Activated naive CD4-positive, alpha-beta T cell treated with anti-CD3 and anti-CD28 coated beads, Interleukin-2, amount 10 ng/mL, durations not matched to agents 7 days and 5 days (primary cell): ENCODE measurements around the gene IL17C.

ENCODE experiments used
- CTCF ChIA-PET: fragments of 350-600 bp; sonication (Branson Sonifier 250); formaldehyde crosslinking; loops from one replicate; lab custom pipeline; 2021; ENCODE audit warnings: antibody characterized with exemption; lab: Charles Lee
- DNase-seq: peaks from one replicate; pipeline ENCODE4 v3.0.0-alpha.2; 2020
- H3K27ac Mint-ChIP-seq: one replicate; pipeline ENCODE4 v1.8.0; 2021; ENCODE audit warnings: mild to moderate bottlenecking, moderate library complexity, mixed read lengths
- H3K27me3 Mint-ChIP-seq: one replicate; pipeline ENCODE4 v1.8.0; 2021; ENCODE audit warnings: mild to moderate bottlenecking, mixed read lengths
- H3K36me3 Mint-ChIP-seq: one replicate; pipeline ENCODE4 v1.8.0; 2021; ENCODE audit warnings: mixed read lengths
- H3K4me1 Mint-ChIP-seq: one replicate; pipeline ENCODE4 v1.8.0; 2021; ENCODE audit warnings: mixed read lengths
- H3K4me3 Mint-ChIP-seq: one replicate; pipeline ENCODE4 v1.8.0; 2021; ENCODE audit warnings: mild to moderate bottlenecking, moderate library complexity, mixed read lengths
- H3K9me3 Mint-ChIP-seq: one replicate; pipeline ENCODE4 v1.8.0; 2021; ENCODE audit warnings: mixed read lengths

IL17C gene

DNA sequence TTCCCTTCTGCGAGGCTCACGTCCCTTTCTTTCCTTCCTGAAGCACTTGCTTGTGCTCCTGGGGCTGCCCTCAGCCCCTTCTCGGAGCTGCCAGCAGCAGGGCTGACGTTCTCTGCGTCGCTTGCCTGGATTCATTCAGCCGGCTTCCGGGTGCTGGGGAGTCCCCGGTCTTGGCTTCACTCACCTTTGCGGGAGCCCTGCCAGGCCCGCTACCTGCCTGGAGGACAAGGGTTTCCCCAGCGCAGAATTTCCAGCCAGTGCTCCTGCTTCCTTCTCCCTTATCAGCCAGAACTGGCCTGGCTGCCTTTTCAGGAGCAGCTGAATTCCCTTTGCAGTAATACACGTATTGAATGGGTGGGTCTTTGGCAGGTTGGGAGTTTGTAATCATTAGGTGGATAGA is 22.1 kb upstream of the IL17C start:
- peak overlapping the region; percentile 9 for H3K27ac Mint-ChIP-seq
- H3K4me3 Mint-ChIP-seq, result no peak overlapping the region
- CTCF ChIA-PET, result no interaction called here

DNA sequence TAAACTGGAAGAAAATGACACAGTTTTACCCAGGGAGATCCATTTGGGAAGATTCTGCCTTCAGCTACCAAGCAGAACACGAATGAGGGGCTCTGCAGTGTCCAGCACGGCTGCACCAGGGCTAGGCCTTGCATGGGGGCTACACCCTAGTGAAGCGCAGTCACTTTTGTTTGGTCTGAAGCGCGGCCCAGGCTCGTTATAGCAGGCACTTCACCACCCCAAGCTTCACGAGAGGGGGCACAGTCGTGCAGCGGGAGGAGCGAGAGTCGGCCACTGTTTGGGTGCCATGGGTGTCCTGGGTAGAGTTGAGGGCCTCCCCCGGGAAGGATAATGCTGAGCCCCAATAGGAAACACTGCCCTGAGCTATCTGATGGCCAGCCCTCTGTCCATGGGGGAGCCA is 21.6 kb upstream of the IL17C start:
- Mint-ChIP-seq H3K36me3 (peaks cover 32% of the 10 kb centered on the region), H3K27me3 (no peaks in the 10 kb centered on the region), H3K9me3 (no peaks in the 10 kb centered on the region), H3K27ac (peak overlapping the region; percentile 9), H3K4me3 (no peak overlapping the region), H3K4me1 (peaks cover 24% of the 10 kb centered on the region)
- no peak for DNase-seq
- CTCF ChIA-PET, result no interaction called here

More for the DNA sequence above, 22.1 kb upstream of the IL17C start:
- no peak for DNase-seq
- Mint-ChIP-seq H3K27me3 (no peaks in the 10 kb centered on the region), H3K4me1 (peaks cover 24% of the 10 kb centered on the region), H3K9me3 (no peaks in the 10 kb centered on the region), H3K36me3 (peaks cover 32% of the 10 kb centered on the region)

DNA sequence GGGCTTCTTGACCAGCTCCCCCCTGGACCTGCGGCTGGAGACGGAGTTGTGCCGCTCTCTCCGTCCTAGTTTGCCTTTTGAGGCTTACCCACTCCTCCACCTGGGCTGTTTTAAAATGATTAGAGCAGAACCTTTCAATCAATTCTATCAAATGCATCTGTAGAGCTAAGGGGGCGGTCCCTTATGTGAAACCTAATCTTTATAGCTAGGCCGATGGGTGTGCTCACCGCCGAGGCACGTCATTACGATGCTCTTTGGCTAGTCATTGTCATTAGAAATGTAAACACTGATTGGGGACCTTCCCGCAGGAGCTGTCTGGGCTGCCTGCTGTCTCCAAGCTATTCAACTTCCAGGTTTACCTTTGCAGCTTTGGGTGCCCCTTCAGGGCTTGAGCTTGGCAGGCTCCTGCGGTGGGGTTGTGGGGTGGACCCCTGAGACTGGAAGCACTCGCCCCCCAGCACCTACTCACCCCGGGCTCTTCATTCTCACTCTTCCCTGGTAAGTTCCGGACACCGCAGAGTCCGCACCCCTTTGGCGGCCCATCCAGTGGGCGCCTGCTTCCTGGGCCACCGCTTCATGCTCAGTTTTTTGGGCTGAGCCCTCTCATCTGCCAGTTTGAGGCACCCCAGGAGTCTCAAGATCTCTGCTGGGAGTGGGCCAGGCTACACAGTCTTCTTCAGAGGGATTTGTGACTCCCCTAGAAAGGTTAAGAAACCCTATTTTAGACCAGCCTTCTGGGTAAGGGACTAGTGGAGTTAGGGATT is 20.9 kb upstream of the IL17C start:
- CTCF ChIA-PET, result no interaction called here
- peaks cover 34% of the 10 kb centered on the region for H3K36me3 Mint-ChIP-seq

DNA sequence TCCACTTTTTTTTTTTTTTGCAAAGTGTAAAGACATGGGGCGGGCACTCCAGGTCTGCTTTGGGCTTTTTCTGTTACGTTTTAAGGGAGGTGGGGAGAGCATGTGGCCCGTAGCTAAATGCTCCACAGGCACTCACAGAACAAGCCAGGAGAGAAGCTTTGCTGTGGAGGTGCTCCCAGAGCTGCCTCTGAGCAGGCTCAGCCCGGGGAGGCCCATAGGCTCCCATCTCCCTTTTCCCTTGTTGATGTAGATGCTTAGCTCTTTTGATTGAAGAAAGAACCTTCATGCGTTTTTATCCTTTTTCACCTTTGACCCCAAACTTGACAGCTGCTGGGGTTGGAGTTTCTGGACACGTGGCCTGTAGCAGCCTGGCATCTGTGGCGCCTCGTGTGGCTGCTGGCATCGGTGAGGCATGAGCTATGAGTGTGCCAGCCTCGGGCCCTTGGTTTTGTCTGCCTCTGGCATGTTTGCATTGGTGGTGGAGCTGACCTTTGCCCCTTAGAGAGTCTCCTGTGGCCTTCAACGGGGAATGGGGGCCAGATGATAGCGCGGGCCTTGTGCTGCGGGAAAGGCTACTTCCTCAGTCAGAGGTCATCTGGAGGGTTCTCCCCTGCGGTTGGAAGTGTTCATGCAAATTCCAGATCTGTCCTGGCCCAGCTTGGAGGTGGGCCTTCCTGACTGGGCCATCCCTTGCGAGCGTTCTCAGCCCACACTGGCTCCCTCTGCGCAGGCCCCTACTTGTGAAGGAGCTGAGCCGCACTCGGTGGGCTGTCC is 20.0 kb upstream of the IL17C start:
- no peaks in the 10 kb centered on the region for H3K27me3 Mint-ChIP-seq
- no peak overlapping the region for H3K4me3 Mint-ChIP-seq
- peak overlapping the region; percentile 89 for H3K27ac Mint-ChIP-seq
- H3K4me1 Mint-ChIP-seq, result peaks cover 24% of the 10 kb centered on the region
- CTCF ChIA-PET, result interaction anchor here (0.7 kb wide), 1 partner anchor 249 kb away, joined by 3 read pairs; no protein-coding TSS in a partner anchor
- H3K36me3 Mint-ChIP-seq, result peaks cover 36% of the 10 kb centered on the region
- no peak for DNase-seq
- no peaks in the 10 kb centered on the region for H3K9me3 Mint-ChIP-seq

More for the DNA sequence above, 20.9 kb upstream of the IL17C start:
- H3K9me3 Mint-ChIP-seq, result no peaks in the 10 kb centered on the region
- H3K27me3 Mint-ChIP-seq, result no peaks in the 10 kb centered on the region
- no peak overlapping the region for H3K4me3 Mint-ChIP-seq
- DNase-seq, result no peak
- peak overlapping the region; percentile 29 for H3K27ac Mint-ChIP-seq
- peaks cover 24% of the 10 kb centered on the region for H3K4me1 Mint-ChIP-seq

DNA sequence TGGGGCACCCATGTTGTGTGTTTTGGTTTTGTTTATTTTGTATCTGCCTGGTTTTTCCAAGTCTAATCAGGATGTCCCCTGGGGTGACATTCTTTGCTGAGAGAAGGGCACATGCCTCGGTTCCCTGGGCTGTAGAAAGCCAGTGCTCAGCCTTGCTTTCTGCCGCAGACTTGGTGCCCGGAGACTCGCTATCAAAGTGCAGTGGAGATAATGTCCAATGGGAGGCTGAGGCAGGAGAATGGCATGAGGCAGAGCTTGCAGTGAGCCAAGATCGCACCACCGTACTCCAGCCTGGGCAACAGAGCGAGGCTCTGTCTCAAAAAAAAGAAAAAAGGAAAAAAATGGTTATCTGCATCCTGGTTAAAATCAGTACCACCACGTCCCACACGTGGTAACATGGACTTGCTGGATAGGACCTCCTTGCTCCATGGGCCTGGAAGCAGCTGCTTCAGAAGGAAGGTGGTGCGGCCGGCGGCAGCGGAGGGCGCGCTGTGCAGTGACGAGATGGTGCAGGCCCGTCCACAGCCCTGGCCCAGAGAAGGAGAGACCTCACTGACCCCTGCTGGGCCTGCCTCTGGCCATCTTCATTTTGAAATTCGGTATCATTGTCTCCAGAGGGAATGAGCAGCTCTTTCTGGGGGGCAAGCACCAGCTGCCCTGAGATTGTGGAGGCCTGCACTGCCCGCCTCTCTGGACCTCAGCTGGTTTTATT is 19.3 kb upstream of the IL17C start:
- Mint-ChIP-seq H3K4me1 (peaks cover 24% of the 10 kb centered on the region), H3K9me3 (no peaks in the 10 kb centered on the region), H3K4me3 (no peak overlapping the region), H3K36me3 (peaks cover 39% of the 10 kb centered on the region), H3K27me3 (no peaks in the 10 kb centered on the region), H3K27ac (peak overlapping the region; percentile 89)
- no peak for DNase-seq
- CTCF ChIA-PET, result no interaction called here

DNA sequence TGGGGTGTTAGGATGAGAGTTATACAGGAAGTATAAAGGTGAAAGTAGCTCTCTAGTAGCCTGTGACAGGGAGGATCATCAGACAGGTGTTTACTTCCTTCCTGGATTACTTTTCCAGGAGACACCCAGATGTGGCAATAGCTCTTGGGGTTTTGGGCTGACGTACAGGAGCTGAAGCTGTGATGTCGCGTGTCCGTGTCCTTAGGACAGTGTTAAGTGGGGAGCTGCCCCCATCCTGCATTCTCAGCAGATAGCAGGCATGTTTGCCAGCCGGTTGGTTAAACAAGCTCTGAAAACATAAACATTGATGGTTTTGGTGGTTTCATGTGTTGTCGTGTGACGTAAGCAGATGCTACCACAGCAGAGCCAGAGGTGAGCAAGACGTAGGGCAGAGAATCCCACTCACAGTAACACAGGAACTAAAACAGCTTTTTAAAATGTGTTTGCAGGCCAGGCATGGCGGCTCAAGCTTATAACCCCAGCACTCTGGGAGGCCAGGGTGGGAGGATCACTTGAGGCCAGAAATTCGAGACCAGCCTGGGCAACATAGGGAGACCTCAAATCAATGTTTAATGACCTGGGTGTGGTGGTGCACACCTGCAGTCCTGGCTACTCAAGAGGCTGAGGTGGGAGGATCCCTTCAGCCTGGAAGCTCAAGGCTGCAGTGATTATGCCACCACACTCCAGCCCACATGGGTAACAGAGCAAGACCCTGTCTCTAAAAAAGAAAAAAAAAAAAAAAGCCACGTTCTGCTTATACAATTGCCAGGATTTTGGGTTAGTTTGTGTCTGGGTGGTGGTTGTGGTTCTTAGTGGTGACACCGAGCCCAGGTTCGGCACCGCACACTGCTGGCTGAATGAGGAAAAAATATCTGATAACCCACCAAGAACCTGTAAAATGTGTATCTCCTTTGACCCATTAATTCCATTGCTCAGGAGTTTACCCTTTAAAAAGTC is 18.2 kb upstream of the IL17C start:
- CTCF ChIA-PET, result interaction anchor here (1.1 kb wide), 1 partner anchor 11 kb away, joined by 3 read pairs; no protein-coding TSS in a partner anchor
- Mint-ChIP-seq H3K27me3 (no peaks in the 10 kb centered on the region), H3K36me3 (peaks cover 34% of the 10 kb centered on the region), H3K9me3 (no peaks in the 10 kb centered on the region), H3K27ac (peak overlapping the region; percentile 89), H3K4me3 (peak overlapping the region; percentile 35), H3K4me1 (peaks cover 24% of the 10 kb centered on the region)
- peak; percentile 66 for DNase-seq

DNA sequence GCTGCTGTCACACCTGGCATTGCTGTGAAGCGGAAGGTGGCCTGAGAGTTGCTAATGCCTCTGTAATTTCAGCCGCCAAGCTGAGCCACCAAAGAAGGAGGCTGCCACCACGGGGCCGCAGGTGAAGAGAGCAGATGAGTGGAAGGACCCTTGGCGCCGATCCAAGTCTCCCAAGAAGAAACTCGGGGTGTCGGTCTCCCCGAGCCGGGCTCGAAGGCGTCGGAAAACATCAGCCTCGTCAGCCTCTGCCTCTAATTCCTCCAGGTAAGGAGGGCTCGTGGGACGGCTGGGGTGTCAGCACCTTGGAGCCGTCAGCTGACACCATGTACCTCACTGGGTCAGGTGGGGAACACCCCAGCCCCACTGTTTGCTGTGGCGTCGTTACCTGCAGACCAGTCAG is 16.2 kb upstream of the IL17C start:
- no peak for DNase-seq
- H3K27me3 Mint-ChIP-seq, result no peaks in the 10 kb centered on the region
- H3K4me3 Mint-ChIP-seq, result no peak overlapping the region
- CTCF ChIA-PET, result no interaction called here
- H3K9me3 Mint-ChIP-seq, result no peaks in the 10 kb centered on the region
- peak overlapping the region; percentile 62 for H3K27ac Mint-ChIP-seq
- peaks cover 24% of the 10 kb centered on the region for H3K4me1 Mint-ChIP-seq
- H3K36me3 Mint-ChIP-seq, result peaks cover 33% of the 10 kb centered on the region

DNA sequence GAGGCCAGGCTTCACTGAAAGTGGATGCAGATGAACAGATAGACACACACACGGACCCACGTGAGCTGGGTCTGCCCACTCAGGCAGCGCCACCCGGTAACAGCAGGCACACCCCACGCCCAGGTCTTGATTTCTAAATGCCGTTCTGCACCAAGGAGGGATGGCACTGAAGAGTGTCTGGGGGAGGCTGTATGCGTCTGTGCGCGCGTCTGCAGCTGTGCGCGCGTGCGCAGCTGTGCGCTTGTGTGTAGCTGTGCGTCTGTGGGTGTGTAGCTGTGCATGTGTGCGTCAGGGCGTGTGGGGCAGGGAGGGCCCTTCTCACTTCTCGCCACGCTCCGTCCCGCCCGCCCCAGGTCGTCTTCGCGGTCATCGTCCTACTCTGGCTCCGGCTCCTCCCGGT is 15.5 kb upstream of the IL17C start:
- Mint-ChIP-seq H3K27me3 (no peaks in the 10 kb centered on the region), H3K27ac (peak overlapping the region; percentile 37), H3K9me3 (no peaks in the 10 kb centered on the region), H3K4me3 (no peak overlapping the region), H3K36me3 (peaks cover 35% of the 10 kb centered on the region), H3K4me1 (peaks cover 23% of the 10 kb centered on the region)
- DNase-seq, result no peak
- CTCF ChIA-PET, result no interaction called here

DNA sequence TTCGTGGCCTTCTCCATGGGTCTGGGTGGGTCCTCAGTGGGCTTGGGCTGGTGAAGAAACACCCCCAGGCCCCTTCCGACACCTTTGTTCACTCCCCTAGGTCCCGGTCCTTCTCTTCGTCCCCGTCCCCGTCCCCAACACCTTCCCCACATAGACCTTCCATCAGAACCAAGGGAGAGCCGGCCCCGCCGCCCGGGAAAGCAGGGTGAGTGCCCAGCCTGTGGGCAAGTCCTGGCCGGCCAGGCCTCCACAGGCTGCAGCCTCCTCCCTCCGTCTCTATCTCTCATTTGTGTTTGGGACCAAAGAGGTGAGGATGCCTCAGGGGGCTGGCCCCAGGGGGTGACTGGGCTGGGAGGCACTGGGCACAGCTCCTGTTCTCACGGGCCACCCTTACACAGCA is 14.5 kb upstream of the IL17C start:
- H3K4me1 Mint-ChIP-seq, result peaks cover 21% of the 10 kb centered on the region
- DNase-seq, result no peak
- no peaks in the 10 kb centered on the region for H3K9me3 Mint-ChIP-seq
- H3K36me3 Mint-ChIP-seq, result peaks cover 36% of the 10 kb centered on the region
- H3K27ac Mint-ChIP-seq, result no peak overlapping the region
- H3K27me3 Mint-ChIP-seq, result no peaks in the 10 kb centered on the region
- CTCF ChIA-PET, result no interaction called here
- no peak overlapping the region for H3K4me3 Mint-ChIP-seq

DNA sequence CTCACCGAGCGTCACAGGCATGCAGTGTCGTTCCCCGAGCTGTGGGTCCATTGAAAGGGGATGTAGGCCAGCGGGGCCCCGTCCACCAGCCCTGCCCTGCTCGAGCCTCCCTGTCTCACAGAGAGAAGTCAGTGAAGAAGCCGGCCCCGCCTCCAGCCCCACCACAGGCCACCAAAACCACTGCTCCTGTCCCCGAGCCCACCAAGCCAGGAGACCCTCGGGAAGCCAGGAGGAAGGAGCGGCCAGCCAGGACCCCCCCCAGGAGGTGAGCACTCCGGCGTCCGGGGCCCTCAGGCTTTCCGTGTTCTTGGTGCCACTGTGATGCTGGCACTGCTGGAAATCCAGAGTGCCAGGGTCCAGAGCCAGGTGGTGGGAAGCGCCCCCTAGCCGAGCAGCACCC is 13.9 kb upstream of the IL17C start:
- Mint-ChIP-seq H3K27ac (no peak overlapping the region), H3K4me3 (no peak overlapping the region), H3K4me1 (peaks cover 14% of the 10 kb centered on the region), H3K36me3 (peaks cover 36% of the 10 kb centered on the region), H3K9me3 (no peaks in the 10 kb centered on the region), H3K27me3 (no peaks in the 10 kb centered on the region)
- no peak for DNase-seq
- CTCF ChIA-PET, result no interaction called here

DNA sequence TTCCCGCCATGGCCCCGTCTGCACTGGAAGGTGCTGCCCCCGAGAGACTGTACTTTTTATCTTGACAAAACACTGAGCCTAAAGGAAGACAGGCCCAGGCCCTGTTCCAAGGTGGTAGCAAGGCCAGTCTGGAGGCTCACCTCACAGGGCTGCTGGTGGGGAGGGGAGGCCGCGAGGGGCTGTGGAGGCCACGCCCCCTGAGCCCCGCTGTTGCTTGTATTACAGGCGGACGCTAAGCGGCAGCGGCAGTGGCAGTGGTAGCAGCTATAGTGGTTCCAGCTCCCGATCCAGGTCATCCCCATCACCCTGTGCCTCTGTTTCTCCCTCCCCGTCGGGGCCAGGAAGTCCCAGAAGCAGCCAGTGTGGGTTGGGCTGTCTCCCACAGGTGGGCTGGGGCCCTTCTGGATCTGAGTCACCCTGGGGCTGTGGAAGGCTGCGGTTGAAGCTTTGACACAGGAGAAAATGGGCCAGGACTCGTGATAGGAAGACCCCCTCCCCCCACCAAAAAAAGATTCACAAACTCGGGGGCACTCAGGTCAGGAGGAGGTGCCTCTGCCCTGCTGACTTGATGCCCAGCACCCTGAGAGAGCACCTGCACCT is 13.3 kb upstream of the IL17C start:
- H3K4me1 Mint-ChIP-seq, result peaks cover 8% of the 10 kb centered on the region

DNA sequence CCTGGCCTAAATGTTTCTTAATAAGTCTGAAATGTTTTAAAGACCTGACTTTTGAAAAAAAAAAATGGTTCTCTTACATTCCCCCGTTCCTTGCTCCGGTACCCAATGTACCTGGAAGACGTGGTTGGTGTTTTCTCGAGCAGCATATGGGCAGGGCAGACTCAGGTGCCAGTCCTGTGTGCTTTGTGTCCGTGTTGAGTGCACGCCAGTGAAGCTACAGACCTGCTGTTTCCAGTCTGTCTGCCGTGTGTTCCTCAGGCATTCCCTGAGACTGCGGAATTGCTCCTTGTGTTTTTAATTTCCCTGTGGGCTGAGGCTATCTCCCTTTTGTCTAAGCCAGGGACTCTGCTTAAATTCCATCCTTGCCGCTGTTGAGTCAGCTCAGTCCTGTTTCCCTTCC is 11.7 kb upstream of the IL17C start:
- Mint-ChIP-seq H3K4me1 (no peaks in the 10 kb centered on the region), H3K27me3 (no peaks in the 10 kb centered on the region), H3K9me3 (no peaks in the 10 kb centered on the region), H3K4me3 (no peak overlapping the region), H3K36me3 (peaks cover 39% of the 10 kb centered on the region), H3K27ac (no peak overlapping the region)
- CTCF ChIA-PET, result no interaction called here
- no peak for DNase-seq

More for the DNA sequence above, 13.3 kb upstream of the IL17C start:
- Mint-ChIP-seq H3K27me3 (no peaks in the 10 kb centered on the region), H3K36me3 (peaks cover 37% of the 10 kb centered on the region), H3K4me3 (no peak overlapping the region), H3K27ac (no peak overlapping the region), H3K9me3 (no peaks in the 10 kb centered on the region)
- CTCF ChIA-PET, result no interaction called here
- DNase-seq, result no peak
